Activated effector memory CD4-positive, alpha-beta T cell treated with anti-CD3 and anti-CD28 coated beads, Interleukin-2, amount 50 U/mL, for 16 hours (primary cell): ENCODE measurements around the gene SUGT1.
"Not testable (repeated sequence)": the region's sequence is repeated elsewhere in the genome, so short reads cannot be mapped to it uniquely, and the experiment has no call there.

ENCODE experiments used
- DNase-seq: peaks from one replicate; pipeline ENCODE4 v3.0.0-alpha.2; 2020

The SUGT1 gene

GRCh38 chr13:52670726-52671125 lies 18.1 kb downstream of the SUGT1 start:
- no peak for DNase-seq

GRCh38 chr13:52673465-52673864 lies 20.8 kb downstream of the SUGT1 start:
- no peak for DNase-seq

- no peak for DNase-seq
Observed at GRCh38 chr13:52677823-52678222, 25.2 kb downstream of the SUGT1 start.

GRCh38 chr13:52685806-52686205 lies 33.2 kb downstream of the SUGT1 start:
- DNase-seq: not testable (repeated sequence)

- DNase-seq: no peak
Observed at GRCh38 chr13:52686376-52686775, 33.7 kb downstream of the SUGT1 start.

- no peak for DNase-seq
Observed at GRCh38 chr13:52695856-52696255, 43.2 kb downstream of the SUGT1 start.

GRCh38 chr13:52696566-52696965 lies 43.9 kb downstream of the SUGT1 start:
- no peak for DNase-seq

GRCh38 chr13:52701728-52702465 lies 49.3 kb downstream of the SUGT1 start:
- no peak for DNase-seq

GRCh38 chr13:52703482-52703881 lies 50.8 kb downstream of the SUGT1 start:
- no peak for DNase-seq

- no peak for DNase-seq
Observed at GRCh38 chr13:52706081-52706480, 53.4 kb downstream of the SUGT1 start.

GRCh38 chr13:52707375-52707774 lies 54.7 kb downstream of the SUGT1 start:
- no peak for DNase-seq

GRCh38 chr13:52708266-52708665 lies 55.6 kb downstream of the SUGT1 start:
- not testable (repeated sequence) for DNase-seq

GRCh38 chr13:52711286-52711685 lies 58.6 kb downstream of the SUGT1 start:
- no peak for DNase-seq

- no peak for DNase-seq
Observed at GRCh38 chr13:52712385-52712784, 59.7 kb downstream of the SUGT1 start.

GRCh38 chr13:52713894-52714293 lies 61.3 kb downstream of the SUGT1 start:
- DNase-seq: no peak

GRCh38 chr13:52720904-52721303 lies 68.3 kb downstream of the SUGT1 start:
- not testable (repeated sequence) for DNase-seq

- not testable (repeated sequence) for DNase-seq
Observed at GRCh38 chr13:52721356-52721755, 68.7 kb downstream of the SUGT1 start.

- no peak for DNase-seq
Observed at GRCh38 chr13:52723181-52723580, 70.5 kb downstream of the SUGT1 start.

- DNase-seq: no peak
Observed at GRCh38 chr13:52725302-52725701, 72.7 kb downstream of the SUGT1 start.

GRCh38 chr13:52726258-52726657 lies 73.6 kb downstream of the SUGT1 start:
- no peak for DNase-seq

- no peak for DNase-seq
Observed at GRCh38 chr13:52734075-52734623, 81.5 kb downstream of the SUGT1 start.

- DNase-seq: no peak
Observed at GRCh38 chr13:52736891-52737290, 84.3 kb downstream of the SUGT1 start.

- no peak for DNase-seq
Observed at GRCh38 chr13:52737451-52737850, 84.8 kb downstream of the SUGT1 start.

GRCh38 chr13:52737965-52738364 lies 85.3 kb downstream of the SUGT1 start:
- no peak for DNase-seq
